CD4-positive, alpha-beta T cell treated with Interleukin-4 for 1 hour (primary cell): Measurements from ENCODE around the gene FBLN2.

ENCODE experiments used
- DNase-seq, 2 donors: peaks; one replicate each; pipeline ENCODE4 v3.0.0-alpha.2; 2020 to 2022

The FBLN2 gene

DNA sequence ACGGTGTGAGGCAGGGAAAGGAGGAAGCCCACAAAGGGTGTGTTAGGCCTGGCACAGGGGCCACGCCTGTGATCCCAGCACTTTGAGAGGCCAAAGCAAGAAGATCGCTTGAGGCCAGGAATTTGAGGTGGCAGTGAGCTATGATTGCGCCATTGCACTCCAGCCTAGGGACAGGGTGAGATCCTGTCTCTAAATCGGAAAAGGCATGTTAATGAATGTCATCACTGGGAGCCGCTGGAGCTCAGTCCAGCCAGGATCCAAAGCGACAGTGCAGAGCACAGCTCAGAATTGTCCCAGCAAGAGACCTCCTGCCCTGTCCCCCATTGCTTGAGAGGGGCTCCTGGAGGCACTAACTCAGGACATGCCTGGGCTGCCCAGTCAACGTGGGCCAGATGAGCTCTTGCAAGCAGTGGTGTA lies 15.0 kb upstream of the FBLN2 start:
- no peak for DNase-seq

DNA sequence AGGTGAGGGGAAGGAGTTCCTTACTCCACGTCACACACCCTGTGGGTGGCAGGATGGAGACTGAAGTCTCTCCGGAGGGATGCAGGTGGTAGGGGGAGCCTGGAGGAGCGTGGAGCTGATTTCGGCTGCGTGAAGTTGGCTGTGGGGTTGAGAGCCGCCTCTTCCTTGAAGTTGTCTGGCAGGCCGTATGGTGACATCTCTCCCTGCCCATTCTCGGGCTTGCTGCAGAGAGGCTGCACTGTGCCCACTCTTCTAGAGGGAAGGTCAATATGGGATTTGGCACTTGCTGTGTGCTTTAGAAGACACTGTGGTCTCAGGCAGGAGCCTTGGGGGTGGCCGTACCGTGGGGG lies 13.4 kb upstream of the FBLN2 start:
- DNase-seq = no peak

DNA sequence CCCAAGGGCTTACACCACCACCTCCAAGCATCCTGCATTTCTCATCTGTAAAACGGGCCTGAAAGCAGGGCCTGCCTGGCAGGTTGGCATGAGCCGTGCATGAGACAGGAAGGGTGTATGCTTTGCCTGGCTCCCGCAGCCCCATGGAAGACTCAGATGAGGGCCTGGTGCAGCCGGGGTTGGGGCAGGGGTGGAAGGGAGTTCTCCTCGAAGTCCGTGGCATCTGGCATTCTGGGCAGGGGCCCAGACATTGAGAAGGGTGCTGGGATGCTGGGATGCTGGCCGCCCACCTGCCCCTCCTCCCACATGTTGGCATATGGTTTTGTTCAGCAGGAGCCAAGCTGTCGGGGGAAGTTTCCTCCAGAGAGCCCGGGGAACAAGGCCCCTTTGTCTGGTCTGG lies 13.0 kb upstream of the FBLN2 start:
- no peak for DNase-seq

DNA sequence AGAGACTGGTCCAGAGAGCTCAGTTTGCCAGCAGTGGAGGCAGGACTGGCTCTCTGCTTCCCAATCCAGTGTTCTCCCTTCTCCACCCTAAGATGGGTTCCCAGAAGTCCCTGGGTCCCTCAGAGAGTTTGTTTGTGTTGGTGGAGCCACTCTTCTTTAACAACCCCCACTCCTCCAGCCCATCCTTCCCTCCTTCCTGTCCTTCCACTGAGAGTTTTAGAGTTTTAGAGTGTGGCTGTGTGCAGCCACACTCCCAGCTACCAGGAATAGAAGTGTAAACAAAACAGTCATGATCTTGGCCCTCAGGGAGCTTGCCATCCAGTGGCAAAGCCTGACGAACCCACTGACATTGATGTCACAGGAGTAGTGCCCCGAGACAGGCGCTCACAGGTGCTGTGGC lies 12.5 kb upstream of the FBLN2 start:
- no peak for DNase-seq

DNA sequence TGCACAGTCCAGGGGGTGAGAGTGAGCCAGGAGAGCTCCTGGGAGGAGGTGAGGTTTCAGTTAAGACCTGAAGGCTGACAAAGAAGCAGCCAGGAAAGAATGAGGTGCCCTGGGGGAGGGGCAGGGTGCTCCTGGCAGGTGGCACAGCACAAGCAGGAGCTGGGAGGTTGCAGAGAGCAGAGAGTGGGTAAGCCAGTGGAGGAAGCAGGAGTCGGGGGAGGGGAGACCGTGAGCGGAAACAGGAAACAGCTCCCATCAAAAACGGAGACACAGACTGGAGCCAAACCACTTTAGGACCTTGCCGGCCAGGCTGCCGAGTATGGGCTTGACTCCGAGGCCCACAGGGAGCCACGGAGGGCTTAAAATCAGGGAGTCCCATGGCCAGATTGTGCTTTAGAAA lies 12.1 kb upstream of the FBLN2 start:
- no peak for DNase-seq

DNA sequence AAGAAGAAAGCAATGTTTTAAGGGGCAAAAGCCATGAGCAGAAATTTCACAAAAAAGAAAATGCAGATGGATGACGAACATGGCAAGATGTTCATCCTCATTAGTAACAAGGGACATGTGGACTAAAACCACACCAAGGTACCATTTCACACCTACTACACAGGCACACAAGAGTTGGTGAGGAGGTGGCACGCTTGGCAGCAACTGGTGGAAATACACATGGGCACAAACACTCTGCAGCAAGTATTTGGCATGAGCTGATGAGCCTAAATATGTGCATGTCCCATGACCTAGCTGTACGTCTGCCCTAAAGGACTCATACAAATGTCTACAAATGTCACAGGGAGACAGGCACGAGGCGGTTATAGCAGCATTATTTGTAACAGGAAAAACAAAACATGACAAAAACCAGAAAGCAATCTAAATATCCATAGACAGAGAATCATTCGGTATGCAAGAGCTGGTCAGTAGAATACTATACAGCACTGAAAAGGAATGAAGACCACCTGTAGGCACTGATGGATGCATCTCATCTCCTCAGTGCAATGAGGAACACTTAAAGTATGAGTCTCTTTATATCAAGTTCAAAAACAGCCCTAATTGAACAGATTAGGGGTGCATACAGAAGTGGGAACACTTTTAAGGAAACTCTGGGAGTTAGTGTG lies 11.5 kb upstream of the FBLN2 start:
- no peak for DNase-seq

DNA sequence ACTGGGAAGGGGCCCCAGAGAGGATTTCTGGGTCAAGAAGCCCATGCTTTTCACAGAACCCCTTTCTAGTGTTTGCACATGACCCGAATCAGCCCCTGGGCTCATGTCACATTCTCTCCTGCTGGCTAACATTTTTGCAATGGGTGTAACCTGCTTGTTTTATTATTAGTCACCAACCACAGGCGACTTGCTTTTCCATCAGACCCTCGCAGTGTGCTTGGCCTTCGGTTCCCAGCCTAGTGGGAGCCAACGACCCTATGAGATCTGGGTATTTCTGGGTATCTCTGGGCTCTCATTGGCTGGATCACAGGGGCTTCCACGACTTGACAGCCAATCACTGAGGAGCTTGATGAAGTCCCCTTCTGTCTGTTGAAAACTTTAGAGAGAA lies 11.0 kb upstream of the FBLN2 start:
- DNase-seq = no peak

DNA sequence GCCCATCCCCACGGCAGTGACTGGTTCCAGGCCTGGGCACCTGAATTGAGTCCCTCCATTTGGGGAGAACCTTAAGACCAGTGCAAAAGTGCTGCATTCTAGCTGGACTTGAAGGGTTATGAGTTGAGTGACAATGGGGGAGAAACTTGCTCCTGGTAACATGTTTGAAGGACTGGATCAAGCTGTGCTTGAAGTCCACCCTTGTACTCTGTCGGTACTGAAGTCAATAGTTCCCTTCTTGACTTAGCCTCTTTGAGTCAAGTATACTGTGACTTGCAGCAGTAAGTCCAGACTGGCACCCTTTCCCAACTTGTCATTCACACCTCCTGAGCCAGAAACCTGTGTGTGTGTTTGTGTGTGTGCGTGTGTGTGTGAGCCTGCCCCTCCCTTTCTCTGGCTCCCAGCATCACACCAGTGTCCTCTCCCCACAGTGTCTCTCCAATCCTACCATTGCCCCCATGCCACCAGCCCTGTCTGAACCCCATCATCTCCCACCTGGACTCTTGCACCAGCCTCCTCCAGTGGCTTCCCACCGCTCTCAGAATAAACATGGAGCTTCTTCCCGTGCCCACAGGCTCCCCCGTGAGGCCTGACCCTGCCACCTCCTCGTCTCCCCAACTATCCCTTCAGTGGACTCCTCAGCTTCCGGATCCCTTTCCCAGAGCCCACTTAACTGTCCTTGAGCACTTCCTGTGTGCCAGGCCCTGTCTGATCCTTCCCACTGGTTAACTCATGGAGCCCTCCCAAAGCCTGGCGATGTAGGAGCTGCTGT lies 10.2 kb upstream of the FBLN2 start:
- DNase-seq = no peak

DNA sequence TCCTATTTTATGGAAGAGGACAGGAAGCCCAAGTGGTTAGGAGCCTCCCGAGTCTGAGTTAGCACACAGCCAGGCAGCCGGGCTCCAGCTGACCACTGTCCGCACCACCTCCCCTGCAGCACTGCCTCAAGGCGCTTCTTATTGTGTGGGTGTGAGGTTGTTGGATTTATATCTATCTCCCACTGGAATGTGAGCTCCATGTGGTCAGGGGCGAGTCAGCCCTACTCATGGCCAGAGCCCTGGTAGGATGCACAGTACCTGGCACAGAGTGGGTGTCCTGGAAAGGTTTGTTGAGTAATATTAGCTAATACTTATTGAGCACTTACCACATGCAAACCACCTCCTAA lies 9.7 kb upstream of the FBLN2 start:
- no peak for DNase-seq

DNA sequence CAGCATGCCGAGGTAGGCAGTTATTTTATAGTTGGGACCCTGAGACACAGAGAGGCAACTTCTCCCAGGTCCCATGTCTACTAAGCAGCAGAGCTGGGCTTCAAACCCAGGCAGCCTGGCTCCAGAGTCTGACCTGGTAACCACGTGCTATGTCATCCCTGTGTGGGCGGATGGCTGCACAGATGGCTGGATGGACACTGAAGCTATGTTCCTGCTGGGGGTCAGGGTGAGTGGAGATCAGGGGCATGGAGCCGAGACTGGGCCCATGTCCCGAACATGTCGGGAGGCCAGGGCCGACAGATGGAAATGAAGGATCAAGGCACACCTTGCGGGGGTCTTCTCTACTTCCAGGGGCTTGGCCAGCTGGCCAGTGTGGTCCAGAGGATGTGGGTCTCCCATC lies 9.3 kb upstream of the FBLN2 start:
- no peak for DNase-seq

DNA sequence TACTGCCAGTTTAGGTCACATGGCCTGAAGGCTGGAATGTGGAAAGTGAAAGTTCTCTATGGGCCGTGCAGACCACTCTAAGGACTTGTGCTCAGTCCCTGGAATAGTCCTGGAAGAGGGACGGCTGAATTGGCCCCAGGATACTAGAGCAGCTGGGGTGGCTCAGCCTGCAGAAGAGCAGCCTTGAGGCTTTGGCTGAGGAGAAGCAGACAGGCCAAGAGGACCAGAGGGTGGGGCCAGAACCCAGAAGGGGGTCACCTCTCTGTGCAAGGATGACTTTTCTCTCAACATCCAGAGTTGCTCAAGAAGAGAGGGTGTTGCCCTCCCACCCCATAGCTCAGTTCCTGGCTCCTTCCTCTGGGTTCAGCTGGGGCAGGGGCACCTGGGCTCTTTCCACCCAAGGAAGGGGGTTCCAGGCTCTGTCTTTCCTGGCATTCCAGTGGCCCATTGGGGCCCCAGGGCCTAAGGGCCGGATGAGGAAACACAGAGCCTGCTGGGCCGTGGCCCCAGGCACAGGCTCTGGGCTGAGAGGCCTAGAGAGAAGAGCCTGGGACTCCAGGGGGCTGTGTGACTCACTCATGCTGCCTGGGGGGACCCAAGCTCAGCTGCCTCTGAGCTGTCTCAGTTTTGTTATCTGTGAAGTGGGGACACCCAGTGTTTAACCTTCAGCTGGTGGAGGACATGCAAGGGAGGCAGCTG lies 8.5 kb upstream of the FBLN2 start:
- no peak for DNase-seq

DNA sequence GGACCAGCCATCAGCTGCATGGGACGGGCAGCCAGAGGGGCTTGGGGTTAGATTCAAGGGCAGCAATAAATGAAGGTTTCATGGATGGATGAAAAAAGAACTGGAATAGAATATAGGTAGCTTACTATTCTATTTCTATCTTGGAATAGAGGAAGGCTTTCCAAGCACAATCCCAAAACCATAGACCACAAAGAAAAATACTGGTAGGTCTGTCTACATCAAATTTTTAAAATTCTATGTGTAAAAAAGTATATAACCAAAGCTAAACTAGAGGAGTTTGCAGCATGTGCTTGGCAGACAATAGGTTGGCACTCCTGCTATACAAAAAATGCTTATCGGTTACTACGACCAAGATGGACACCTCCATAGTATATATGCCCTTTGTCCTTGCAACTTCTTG lies 7.2 kb upstream of the FBLN2 start:
- DNase-seq = no peak

DNA sequence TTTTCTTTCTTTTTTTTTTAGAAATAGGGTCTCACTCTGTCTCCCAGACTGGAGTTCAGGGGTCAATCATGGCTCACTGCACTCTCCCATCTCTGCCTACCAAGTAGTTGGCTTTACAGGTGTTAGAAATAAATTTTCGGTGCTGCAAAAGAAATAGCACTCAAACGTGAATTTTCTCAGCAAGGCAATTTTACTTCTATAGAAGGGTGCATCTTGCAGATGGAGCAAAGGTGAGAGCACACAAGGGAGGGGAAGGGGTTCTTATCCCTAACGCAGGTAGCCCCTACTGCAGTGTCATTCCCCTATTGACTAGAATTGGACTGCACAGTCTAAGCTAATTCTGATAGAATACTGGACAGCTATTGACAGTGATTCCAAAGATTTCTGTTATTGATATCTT lies 6.8 kb upstream of the FBLN2 start:
- DNase-seq = no peak

DNA sequence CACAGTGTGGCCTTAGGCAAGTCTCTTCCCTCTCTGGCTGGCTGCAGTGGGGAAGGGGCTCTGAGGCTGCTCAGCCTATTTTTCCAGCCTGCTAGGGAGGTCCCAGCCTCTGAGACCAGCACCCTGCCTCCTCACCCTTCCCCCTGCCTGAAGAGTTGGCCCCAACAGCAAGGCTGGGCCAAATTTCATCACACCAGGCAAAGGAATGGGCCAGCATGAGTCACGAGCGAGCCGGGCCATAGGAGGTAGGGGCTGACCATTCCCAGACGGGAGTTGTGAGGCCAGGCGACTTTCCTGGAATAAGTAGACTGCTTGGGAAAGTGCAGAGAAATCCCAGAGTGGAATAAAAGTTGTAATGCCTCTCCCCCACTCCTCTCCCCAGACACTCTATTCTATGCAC lies 5.7 kb upstream of the FBLN2 start:
- no peak for DNase-seq

DNA sequence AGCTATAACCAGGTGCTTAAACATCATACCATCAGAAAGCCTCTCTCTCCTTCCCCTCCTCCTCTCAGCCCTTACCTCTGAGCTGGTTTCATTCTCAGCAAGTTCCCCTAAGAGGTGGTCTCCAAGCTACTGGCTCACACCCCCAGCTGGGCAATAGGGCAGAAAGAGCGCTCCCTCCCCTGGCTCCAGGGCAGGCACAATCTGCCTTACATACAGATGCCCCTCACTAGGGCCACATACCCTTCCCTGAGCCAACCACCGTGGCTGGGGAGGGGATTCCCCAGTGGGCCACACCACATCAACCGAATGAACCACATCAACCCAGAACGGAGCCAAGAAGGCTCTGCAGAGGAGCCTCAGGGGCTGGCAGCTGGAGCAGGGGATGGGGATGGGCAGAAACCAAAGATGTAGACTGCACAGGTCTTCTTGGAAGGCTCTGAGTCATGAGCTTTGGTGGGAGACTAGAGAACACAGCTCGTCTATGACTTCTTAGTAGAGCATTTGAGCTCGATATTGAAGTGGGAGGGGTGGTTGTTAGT lies 4.6 kb upstream of the FBLN2 start:
- peak; percentile 47 to 50 for DNase-seq

DNA sequence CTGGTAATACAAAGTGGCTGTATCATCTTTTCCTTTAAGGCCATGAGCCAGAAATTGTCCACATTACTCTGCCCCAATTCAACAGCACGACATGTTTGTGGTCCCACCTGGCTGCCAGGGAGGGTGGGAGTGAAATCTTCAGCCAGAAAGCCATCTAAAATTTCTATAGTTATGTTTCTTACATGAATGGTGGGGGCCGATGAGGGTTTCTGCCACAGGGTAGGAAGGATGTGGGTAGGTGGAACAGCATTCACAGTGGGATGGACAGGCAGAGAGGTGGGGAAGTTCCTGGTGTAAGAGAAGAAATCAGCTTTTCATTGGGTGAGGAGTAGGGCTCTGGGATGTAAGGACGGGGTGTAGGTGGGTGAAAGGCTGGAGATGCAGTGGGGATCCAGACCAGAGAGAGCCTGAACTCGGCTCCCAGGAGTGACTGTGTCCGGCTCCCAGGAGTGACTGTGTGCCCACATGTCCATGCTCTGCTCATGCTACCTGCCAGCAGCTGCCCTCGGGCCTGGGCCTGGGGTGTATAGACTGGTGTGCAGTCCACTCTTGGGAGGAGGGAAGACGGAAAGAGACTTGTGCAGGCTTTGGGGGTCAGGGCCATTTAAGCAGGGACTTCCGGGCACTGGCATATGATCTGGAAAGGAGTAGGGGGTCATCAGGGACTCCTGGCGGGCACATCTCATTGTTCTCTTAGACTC lies 3.8 kb upstream of the FBLN2 start:
- no peak for DNase-seq

DNA sequence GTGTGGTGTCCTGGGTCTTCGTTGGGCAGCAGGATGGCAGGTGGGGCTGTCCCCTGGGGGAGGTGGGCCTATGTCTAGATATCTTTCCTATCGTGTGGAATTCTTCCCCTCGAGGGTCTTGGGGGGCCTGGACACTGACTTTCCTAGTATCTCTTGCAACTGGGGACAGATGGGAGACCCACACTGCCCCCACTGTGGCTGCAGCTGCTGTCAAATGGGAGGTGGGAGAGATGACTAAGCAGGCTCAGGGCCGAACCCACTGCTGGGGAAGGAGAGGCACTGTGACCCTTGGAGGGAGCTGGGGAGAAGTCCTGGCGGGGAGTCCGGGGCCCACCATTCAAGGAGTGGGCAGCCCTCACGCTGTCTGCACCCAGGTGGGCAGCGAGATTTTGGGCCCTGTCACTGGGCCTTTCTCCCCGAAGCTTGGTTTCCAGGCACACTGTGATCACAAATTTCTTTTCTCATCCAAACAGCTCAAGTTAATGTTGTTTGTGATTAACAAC lies 2.9 kb upstream of the FBLN2 start:
- DNase-seq = no peak

DNA sequence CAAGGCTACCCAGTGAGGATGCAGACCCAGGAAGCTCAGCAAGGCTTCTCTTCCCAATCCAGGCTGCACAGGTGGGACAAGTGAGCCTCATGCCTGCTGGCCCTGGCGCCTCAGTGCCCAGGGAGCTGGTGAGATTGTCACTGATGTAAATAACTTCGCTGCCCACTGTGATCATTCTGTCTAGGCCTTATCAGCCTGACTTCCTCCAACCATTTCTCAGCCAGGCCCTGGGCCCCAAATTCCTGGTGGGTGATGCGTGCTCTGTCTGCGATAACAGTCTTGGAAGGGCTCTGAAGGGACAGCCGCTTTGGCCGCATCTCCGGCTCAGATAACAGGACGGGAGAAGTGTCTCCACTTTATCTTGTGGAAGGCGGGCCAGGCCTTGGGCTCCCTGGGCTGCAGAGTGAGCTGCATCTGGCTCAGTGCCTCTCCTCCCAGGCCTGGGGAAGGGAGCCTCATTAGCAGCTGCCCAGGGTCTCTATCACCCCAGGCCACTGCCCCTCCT lies 2.2 kb upstream of the FBLN2 start:
- DNase-seq = no peak

DNA sequence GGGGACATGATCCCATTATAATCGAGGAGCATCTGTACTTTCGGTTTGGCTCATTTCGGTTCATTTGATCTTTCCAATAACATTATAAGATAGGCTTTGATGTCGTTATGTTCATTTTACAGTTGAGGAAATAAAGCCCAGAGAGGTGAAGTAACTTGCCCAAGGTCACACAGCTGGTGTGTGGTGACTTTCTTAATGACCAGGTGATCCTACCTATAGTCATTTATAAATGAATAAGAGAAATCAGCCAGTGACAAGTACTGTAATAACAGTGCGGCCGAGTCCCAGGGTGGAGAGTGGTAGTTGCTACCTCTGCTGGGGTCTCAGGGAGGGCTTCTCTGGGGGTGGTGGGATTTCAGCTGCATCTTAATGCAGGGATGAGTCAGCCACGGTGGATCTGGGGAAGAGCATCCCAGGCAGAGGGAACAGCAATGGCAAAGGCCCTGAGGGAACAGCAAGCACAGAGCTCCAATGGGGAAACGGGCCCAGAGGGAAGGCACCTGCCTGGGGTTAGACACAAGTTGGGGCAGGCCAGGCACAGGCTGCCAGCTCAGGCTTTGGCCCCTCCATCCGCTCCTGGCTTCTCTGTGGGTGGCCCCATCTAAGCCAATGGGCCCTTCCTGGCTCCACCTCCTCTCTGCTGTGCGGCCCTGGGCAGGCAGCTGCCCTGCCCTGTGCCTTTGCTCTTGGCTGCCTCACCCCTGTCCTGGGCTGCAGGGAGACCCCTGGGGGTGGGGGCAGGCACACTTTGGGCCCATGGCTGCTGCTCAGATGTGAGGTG lies 1.1 kb upstream of the FBLN2 start:
- no peak for DNase-seq

DNA sequence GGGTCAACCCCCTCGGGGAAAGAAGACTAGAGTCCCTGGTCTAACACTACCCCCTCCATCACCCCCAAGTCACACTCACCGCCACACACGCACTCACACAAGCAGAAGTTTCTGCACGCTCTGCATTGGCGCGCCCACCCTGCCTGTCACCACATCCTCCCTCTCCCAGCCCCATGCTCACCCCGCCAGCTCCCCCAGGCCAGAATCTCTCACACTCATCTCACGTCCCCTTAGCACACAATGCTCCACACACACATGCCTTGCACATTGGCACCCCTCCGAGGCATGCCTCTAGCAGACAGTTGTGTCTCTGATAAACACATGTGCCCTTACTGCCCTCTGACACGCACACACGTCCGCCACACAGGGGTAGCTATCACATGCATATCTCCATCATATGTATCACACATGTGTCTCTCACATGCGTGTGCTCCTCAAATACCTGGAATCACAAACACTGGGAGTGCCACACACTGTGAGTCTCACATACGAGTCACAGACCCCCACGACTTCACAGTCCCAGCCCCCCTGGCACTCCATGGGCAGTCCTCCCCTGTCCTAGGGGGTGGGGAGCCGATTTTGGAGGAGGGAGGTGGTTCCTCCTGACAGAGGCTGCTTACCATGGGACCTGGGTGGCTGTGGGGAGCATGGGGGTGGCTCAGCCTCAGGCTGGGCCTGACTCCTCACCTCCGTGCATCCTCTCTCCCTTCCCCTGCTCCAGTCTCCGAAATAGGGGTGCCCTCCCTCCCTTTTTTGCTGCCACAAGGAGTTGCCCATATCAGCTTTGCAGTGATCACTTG lies 898 bp downstream of the FBLN2 start:
- DNase-seq = peak; percentile 8 to 28

DNA sequence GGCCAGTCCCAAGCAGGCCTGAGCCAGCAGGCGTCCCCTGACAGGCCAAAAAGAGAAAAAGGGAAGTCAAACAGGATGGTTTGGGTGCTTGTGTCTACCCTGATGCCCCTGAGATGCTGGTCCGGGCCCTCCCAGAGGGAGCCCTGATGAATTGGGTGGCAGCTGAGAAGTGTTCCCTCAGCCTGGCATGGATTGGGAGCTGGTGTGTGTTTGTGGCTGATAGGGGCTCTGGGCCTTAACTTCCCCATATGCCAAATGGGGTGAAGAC lies 1.4 kb downstream of the FBLN2 start:
- no peak for DNase-seq
